NOMO-1 treated with DMSO at 0.1 percent for 48 hours (cell line): ENCODE results near the gene CALCOCO2.
A peak's percentile ranks its signal among the peaks of the same experiment; 100 is the strongest.
"Not testable (repeated sequence)": the region's sequence is repeated elsewhere in the genome, so short reads cannot be mapped to it uniquely, and the experiment has no call there.

Source experiments
- DNase-seq: peaks from one replicate; lab custom pipeline; 2025; ENCODE audit not compliant: unreplicated experiment; lab: John Stamatoyannopoulos, UW

CALCOCO2 gene

DNA sequence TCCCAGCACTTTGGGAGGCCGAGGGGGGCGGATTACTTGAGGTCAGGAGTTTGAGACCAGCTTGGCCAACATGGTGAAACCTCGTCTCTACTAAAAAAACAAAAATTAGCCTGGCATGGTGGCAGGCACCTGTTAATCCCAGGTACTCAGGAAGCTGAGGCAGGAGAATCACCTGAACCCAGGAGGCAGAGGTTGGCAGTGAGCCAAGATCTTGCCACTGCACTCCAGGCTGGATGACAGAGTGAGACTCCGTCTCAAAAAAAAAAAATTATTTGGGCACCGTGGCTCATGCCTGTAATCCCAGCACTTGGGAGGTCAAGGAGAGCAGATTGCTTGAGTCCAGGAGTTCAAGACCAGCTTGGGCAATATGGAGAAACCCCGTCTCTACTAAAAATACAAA, 9.9 kb upstream of the CALCOCO2 start:
- not testable (repeated sequence) for DNase-seq

DNA sequence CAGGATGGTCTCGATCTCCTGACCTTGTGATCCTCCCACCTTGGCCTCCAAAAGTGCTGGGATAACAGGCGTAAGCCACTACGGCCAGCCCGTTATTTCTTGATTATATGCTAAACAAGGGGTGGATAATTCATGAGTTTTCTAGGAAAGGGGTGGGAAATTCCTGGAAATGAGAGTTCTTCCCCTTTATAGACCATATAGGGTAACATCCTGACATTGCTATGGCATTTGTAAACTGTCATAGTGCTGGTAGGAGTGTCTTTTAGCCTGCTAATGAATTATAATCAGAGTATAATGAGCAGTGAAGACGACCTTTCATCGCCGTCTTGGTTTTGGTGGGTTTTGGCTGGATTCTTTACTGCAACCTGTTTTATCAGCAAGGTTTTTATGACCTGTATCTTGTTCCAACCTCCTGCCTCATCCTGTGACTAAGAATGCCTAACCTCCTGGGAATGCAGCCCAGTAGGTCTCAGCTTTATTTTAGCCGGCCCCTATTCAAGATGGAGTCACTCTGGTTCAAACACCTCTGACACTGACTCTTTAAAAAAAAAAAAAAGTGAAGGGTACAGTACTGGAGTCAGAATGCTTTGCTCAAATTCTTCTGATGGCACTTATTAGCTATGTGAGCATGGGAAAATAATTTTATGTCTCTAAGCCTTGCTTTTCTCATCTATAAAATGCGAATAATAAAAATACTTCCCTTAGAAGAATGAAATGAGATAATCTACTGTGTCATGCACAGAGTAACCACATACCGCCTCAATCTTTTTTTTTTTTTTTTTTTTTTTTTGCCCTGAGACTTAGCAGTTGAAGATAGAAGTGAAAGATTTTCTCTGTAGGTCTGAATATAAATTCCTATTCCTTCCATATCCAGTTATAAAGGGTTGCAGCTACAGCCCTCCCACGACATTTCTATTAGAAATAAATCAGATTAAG, 5.1 kb upstream of the CALCOCO2 start:
- no peak for DNase-seq

DNA sequence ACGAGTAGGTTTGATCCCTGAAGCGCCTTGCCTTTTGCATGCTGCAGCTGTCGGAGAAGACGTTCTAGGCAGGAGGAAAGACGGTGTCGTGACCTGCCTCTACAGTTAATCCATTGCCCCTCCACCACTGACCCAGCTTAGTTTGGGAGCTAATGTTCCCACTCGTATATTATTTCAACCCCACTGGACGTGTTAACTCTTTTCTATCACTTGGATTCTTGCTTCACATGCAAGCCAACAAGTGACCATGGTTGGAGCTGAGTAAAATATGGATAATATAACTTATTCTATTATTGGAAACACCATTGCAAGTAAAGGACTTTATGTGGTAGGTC, 681 bp downstream of the CALCOCO2 start:
- DNase-seq: no peak

DNA sequence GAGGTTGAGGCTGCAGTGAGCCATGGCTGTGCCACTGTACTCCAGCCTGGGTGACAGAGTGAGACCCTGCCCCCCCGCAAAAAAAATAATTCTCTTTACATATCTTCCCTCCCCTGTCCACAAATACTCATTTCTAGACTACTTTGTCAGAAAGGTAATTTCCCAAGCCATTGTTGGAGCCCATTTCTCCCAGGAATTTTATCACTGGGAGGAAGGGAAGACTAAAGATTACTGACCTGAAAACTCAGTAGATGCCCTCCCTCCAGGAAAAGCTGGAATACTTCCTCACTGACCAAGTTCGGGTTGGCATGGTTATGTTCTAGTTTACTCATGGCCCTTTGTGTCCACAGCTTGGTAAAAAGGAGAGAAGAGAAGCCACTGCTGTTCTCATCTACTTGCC, 4.1 kb downstream of the CALCOCO2 start:
- DNase-seq: no peak

DNA sequence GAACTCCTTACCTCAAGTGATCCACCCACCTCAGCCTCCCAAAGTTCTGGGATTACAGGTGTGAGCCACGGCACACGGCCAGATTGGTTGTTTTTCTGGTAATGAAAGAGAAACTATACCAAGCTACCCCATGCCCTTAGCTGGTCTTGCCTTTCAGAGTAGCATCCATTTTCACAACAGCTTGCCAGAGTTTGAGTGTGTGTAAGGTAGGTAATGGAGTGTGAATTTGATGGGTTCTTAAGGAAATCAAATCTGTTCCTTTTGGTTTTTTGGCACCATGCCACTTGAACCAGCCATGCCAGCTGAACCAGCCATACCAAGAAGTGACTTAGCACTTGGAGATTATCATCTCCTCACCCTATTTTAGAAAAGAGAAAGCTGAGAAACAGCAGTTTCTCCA, 5.1 kb downstream of the CALCOCO2 start:
- no peak for DNase-seq

DNA sequence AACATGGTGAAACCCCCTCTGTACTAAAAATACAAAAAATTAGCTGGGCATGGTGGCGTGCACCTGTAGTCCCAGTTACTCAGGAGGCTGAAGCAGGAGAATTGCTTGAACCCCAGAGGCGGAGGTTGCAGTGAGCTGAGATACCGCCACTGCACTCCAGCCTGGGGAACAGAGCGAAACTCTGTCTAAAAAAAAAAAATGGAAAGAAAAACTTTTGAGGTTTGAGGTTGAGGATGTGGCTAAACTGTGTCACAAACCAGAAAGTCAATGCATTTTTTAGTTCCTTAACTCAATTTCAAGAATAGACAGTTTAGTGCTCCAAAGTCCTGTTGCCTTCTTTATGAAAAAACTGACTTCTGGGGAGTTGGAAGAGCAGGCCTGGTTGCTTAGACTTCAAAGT, 6.6 kb downstream of the CALCOCO2 start:
- peak; percentile 85 for DNase-seq

DNA sequence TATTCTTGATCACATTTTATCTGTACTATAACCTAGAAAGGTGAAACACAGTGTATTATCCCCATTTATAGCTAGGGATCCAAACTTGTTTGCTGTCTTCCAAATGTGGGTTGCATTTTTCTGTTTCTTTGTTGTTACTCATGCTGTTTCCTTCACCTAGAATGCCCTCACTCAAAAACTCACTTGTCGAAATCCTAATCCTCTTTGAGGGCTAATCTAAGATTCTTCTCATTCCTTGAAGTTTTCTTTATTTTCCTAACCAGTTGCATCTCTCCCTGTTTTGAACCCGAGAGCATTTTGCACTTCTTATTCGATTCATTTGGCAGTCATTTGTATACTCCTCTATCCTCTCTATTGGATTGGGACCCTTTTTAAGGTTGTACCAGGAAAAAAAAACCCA, 9.6 kb downstream of the CALCOCO2 start:
- no peak for DNase-seq

DNA sequence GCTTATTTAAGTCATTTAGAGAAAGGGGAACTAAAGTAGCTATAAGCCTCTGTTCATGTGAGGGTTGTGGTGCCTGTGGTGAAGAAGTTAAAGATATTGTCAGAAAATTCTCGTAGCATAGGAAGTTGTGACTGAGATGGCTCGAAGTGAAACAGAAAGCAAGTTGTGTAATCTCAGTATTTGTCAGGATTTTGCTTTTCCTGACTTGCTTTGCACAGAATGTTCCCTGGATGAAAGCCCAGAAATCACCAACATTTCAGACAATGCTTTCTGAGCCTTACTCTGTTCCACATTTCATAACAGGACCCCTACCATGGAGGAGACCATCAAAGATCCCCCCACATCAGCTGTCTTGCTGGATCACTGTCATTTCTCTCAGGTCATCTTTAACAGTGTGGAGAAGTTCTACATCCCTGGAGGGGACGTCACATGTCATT, 10.6 kb downstream of the CALCOCO2 start:
- DNase-seq: peak; percentile 95

DNA sequence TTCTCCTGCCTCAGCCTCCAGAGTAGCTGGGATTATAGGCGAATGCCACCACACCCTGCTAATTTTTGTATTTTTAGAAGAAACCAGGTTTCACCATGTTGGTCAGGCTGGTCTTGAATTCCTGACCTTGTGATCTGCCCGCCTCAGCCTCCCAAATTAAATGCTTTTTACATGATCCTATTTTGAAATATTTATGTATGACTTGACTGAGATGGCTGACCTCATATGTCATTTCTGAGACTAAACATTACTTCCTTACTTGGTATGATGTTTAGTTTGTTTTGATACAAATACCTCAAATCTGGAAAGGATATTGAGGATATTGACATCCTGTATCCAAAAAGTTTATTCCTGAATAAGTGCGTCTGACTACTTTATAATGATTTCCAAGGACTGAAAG, 11.9 kb downstream of the CALCOCO2 start:
- no peak for DNase-seq

DNA sequence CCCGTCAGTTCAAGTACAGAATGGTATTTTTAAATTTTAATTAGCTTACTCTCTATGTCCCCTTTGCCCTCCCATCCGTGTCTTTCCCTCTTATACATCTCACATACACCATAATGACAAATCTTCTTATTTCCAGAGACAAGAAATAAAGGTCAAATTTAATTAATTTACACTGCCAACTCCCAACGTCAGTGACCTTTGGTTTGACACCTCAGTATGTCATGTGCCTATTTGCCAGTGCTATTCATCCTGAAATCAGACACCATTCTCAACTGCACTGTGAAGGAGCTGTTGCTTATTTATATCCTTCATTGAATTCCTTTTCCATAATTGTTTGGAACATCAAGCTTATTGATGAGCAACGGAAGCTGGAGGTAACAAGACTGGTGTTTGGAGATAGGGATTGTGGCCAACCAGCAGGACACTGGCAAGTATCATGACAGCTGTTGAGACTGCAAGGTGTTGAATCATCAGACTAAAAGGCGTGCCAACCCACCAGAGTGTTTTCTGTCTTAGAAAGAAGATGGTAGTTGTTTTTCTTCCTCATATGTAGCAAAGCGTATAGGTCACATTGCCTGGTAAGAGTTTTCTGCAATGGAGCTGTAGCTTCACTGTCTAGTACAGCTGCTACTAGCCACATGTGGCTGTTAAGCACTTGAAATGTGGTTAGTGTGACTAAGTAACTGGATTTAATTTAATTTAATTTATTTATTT, 12.5 kb downstream of the CALCOCO2 start:
- DNase-seq: no peak

DNA sequence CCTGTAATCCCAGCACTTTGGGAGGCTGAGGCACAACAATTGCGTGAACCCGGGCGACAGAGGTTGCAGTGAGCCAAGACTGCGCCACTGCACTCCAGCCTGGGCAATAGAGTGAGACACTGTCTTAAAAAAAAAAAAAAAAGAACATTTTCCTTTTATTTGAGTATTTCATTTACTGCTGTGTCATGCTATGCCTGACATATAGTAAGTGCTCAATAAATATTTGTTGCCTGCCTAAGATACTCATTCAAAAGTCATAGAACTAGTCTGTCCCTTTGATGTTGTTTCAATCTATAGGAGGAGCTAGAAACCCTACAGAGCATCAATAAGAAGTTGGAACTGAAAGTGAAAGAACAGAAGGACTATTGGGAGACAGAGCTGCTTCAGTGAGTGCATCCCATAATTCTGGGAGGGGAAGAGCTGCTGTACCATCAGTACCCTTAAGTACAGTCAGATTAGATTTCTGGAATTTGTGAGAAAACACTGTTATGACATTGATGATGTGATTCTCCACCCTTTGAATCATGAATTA, 20.0 kb downstream of the CALCOCO2 start:
- DNase-seq: peak; percentile 16

DNA sequence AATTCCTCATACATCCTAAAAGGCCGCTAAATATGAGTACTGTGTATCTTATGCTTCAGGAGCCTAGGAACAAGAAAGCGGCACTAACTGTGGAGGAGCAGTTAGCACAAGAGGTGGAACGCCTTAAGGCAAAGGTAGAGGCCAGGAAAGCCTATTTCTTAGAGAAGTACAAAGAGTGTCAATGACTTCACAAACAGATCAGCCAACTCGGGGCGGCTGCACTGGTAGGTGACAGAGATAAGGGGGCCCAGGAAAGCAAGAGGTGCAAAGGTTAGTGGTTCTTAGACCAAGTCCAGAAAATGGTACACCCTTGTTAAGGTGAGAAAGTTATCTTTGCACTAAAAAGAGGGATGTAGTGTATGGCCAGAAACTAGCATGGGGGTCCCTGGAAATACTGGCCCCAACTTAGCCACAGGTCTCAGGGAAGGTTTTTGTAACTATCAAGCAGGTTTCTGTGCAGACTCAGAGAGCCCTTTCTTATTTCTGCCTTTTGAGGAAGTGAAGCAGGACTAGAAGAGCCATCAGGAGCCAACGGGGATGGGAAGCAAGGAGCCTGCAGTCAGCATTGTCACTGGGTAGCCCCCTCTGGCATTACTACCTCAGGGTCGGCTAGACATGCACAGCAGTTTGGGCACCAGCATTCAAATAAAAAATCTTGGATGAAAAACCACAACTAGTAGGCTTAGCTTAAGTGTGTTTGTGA, 24.1 kb downstream of the CALCOCO2 start:
- DNase-seq: no peak

DNA sequence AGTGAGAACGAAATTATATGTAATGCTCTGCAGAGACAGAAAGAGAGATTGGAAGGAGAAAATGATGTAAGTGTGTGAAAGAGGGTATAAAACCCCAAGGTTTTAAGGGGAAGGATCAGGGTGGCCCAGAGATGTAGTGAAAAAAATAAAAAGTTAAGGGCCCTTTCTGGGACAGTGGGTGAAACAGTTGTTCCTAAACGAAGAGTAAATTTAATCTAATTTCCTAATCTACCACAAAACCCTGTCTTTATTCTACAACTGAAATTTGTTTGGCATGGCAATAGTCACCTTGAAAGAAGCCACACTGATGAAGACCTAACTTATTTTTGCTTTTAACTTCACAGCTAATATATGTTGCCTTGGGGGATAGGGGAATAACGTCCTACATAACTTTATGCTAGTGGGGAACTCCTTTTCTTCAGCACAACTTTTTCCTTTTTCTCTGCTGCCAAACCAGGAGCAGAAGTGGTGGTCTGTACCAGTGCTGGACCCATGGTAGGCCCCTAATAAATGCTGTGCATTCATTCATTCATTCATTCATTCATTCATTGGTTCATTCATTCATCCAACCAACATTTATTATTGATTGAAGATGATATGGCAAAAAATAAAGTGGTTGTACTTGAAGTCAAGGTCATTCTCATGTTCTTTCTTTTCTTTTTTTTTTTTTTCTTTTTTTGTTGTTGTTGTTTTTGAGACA, 25.4 kb downstream of the CALCOCO2 start:
- DNase-seq: no peak

DNA sequence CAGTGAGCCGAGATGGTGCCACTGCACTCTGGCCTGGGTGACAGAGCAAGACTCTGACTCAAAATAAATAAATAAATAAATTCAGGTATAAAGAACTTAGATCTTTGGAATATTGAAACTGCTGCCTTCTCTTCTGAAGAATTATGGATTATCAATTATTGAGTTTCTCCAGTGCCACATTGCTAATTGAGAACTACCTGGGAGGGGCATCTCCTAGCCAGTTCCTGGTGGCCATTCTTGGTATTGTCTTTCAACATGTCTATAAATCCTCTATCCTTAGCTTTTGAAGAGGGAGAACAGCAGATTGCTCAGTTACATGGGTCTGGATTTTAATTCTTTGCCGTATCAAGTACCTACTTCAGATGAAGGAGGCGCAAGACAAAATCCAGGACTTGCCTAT, 29.2 kb downstream of the CALCOCO2 start:
- DNase-seq: no peak

DNA sequence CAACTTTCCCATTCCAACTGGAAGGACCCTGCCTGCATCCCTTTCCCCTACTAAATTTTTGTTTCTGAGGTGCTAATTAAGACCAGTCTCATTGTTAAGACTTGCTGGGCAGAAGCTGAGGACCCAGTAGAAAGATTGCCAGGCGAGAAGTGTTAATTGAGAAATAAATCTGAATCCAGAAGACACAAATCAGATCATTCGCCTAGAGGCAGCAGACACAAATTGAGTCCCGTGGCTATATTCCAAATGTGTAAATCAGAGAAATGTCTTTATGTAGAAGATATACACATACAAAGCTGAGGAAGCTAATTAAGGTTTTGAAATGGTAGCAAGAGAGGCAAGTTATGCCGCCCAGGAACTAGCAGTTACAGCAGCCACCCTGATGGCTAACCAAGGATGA, 29.6 kb downstream of the CALCOCO2 start:
- DNase-seq: no peak

DNA sequence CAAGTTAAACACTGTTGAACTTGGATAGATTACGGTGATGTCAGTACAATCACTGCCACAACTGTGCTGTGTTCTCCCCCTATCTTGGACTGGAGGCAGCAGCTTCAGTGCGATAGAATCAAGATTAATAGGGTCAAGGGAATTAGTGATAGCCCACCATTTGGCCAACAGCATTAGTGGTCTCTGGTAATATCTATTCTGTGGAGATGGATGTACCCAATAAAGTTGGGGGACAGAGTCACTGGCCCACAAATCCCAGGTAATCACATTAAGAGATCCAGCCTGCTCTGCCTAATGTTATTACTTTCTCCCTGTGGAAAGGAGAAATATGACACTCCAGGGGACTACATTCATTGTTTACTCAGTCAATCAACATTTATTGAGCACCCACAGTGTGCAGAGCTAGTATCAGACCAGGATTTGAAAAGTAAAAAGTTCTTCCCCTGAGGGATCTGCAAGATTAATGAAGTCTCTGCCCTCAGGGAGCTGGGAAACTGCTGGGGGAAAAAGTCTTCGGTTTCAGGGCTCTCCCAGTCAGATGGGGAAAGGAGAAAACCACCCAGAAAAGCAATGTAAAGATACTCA, 38.2 kb downstream of the CALCOCO2 start:
- no peak for DNase-seq

DNA sequence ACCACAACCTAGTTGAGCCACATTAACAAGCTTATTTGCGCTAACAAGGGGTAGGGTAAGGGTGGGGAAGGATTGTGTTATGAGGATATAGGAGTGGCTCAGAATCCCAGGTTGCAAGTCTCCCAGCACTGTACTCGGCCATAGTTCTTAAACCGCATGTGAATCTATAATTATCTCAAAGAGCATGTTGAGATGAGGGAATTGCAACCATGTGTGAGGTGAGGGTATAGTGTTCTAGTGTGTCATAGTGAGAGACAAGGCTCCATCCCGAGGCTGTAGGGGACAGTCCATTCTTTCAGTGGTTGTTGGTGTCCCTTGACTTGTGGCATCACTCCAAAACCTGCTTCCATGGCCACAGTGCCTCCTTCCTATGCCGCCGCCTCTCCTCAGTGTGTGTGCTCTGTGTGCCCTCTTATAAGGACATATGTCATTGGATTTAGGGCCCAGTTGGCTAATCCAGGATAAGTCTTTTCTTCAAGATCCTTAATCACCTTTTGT, 39.0 kb downstream of the CALCOCO2 start:
- DNase-seq: no peak

DNA sequence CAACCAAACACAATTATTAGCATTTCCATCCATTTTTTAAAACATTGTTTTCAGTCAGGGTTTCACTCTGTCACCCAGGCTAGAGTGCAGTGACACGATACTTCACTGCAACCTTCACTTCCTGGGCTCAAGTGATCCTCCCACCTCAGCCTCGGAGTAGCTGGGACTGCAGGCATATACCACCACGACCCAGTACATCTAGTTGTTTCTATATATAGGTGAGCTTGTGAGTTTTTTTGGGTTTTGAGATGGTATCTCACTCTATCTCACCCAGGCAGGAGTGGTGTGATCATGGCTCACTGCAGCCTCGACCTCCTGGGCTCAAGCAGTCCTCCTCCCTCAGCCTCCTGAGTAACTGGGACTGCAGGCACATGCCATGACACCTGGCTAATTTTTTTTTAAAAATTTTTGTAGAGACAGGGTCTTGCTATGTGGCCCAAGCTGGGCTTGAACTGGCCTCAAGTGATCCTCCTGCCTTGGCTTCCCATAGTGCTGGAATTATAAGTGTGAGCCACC, 40.3 kb downstream of the CALCOCO2 start:
- no peak for DNase-seq

DNA sequence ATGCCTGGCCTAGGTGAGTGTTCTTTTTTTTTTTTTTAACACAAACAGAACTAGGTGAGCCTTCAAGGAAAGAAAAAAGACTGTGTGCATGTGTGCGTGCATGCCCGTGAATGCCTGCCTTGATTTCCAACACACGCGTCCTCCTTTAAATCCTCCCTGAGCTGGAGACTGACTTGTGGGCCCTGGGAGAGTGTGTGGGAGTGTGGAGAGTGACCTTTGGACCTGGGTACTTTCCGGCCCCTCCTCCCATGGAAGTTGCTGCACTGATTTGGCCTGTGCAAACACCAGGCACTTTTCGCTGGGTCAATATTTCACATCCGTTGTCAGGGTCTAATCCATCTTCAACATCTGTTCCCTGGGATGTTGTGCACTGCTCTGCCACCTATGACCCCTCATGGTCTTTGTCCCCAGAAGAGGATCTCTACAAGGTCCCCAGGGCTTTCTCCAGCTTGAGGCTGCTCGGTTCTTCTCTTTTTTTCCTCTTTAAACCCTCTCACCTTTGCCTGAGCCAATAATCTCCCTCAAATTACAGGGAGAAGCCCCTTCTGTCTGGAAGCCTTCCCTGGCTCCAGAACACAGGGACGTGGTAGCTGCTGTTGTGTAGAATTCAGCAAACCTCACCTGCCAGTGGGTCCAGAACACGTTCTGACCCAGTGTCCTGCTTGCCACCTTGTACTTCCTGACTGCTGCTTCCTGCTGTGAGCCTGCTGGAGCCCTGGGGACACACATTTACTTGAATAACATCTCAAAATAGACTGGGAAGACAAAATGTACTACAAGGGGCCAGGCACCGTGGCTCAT, 40.9 kb downstream of the CALCOCO2 start:
- DNase-seq: no peak
